Adrenal gland (tissue), 12 donors: ENCODE results near the gene FSD2. TPM values are rescaled to one million over a fixed set of nuclear protein-coding genes. Genes with fewer than 3 reads are reported as not detected.
"Not testable (repeated sequence)": the region's sequence is repeated elsewhere in the genome, so short reads cannot be mapped to it uniquely, and the experiment has no call there.

Experiments
- DNase-seq, 7 donors: peaks; one replicate each; pipeline ENCODE4 v3.0.0-alpha.2; 2019 to 2020
- H3K27ac ChIP-seq, 5 donors: fragments of 200-600 bp; sonication (generic) in 4 of 5; 1 replicate in 3 of 5; 2 replicates in 2 of 5; pipeline versions ENCODE4 v1.5.1 to v1.8.0; 2016 to 2020; ENCODE audit warnings: mild to moderate bottlenecking in 1 of 5
- H3K27me3 ChIP-seq: fragments of 200-600 bp; 2 replicates; pipeline ENCODE4 v1.8.0; 2021
- H3K36me3 ChIP-seq, 2 donors: fragments of 200-600 bp; replicated peaks in 1 of 2; 1 replicate in 1 of 2; 2 replicates in 1 of 2; pipeline versions ENCODE4 v1.5.1 to v1.8.0; 2018 to 2022
- H3K4me1 ChIP-seq, 2 donors: fragments of 200-600 bp; replicated peaks in 1 of 2; 1 replicate in 1 of 2; 2 replicates in 1 of 2; pipeline versions ENCODE4 v1.5.1 to v1.8.0; 2018 to 2021
- H3K4me3 ChIP-seq, 4 donors: fragments of 200-600 bp; sonication (generic) in 3 of 4; one replicate each; pipeline ENCODE4 v1.5.1; 2016 to 2018
- H3K9me3 ChIP-seq, 3 donors: fragments of 200-600 bp; sonication (generic) in 1 of 3; replicated peaks in 1 of 3; 1 replicate in 2 of 3; 2 replicates in 1 of 3; pipeline versions ENCODE4 v1.5.1 to v1.8.0; 2016 to 2021
- POLR2A ChIP-seq, 2 donors: fragments of 450-650 bp; IDR thresholded peaks; one replicate each; pipeline ENCODE4 v1.6.1; 2017; ENCODE audit warnings: antibody characterized with exemption in 2 of 2, mild to moderate bottlenecking in 2 of 2, moderate library complexity in 1 of 2
- WGBS, 4 donors: extraction: QIAGEN DNeasy Blood & Tissue Kit in 2 of 4; methylation state at CpG; one replicate each; pipeline versions ENCODE4 v1.1.5 to v1.1.7; 2013 to 2017; 5-methylcytosine and 5-hydroxymethylcytosine counted together
- intact Hi-C, 2 donors: fragments of 100-400 bp; cut with DNase I; formaldehyde crosslinking; loops; one replicate each; pipeline versions ENCODE4 v1.14.1 to v1.15.0; 2022 to 2023
- polyA plus RNA-seq, 3 donors: library from polyadenylated mRNA; stranded (reverse); fragments of 200-250 nt in 2 of 3; fragments of 350-450 nt in 1 of 3; fragmentation: Illumina TruSeq in 1 of 3; extraction: RNeasy Lipid Tissue Mini Kit (QIAGEN cat#74804) in 1 of 3; gene quantifications; one replicate each; pipeline ENCODE4 v1.2.3, GENCODE V29; 2013 to 2014
- total RNA-seq, 9 donors: library from RNA; depleted of rRNA in 4 of 9; stranded (reverse); fragments of >200 nt in 4 of 9; fragments of 120-200 nt in 1 of 9; fragmentation: NEBNext Ultra II Directional in 1 of 9; extraction: Animal tissue kit (Norgen Biotek cat#: 25700) in 1 of 9; gene quantifications; one replicate each; pipeline versions ENCODE4 v1.1.0 to v1.2.4, GENCODE V29; 2013 to 2023
- TF ChIP-seq, protein P1 (sequence below), 6 experiments: fragments of 450-650 bp in 4 of 6; fragments of 200-600 bp in 2 of 6; sonication (generic) in 1 of 6; IDR thresholded peaks; 1 replicate in 5 of 6; 2 replicates in 1 of 6; pipeline versions ENCODE4 v1.5.1 to v1.8.0; 2016 to 2021; ENCODE audit warnings: antibody characterized with exemption in 6 of 6, mild to moderate bottlenecking in 2 of 6, moderate library complexity in 1 of 6
- donor health status: healthy with polysubstance abuse.
- donor health status: Bipolar disorder and iron deficiency.
- donor health status: DM: yes; HTN: yes; CAD: no.
- donor health status: DM: no; HTN: no; CAD: no.
- donor health status: DM: no; HTN: no; CAD: no.
- donor health status: DM: yes; HTN: yes; CAD: no.

The FSD2 gene
- total and polyA plus RNA-seq, 12 donors: 0.03 to 0.06 TPM; not detected in 10

DNA sequence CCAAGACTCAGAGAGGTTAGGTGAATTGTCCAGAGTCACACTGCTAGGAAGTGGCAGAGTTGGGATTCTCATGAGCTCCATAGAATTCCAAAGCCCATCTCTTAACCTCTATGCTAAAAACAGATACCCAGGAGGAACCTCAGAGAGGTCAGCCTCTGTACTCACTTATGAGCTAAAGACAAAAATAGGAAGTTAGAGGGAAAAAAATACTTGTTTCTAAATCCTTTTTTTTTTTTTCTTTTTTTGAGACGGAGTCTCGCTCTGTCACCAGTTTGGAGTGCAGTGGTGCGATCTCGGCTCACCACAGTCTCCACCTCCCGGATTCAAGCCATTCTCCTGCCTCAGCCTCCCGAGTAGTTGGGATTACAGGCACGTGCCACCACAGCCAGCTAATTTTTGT lies 31.4 kb downstream of the FSD2 start:
- intact Hi-C loops: no loop called here
- Histone ChIP-seq H3K36me3 (no peaks in the 10 kb centered on the region), H3K27me3 (no peaks in the 10 kb centered on the region), H3K9me3 (no peaks in the 10 kb centered on the region), H3K27ac (no peak overlapping the region), H3K4me1 (no peaks in the 10 kb centered on the region), H3K4me3 (no peak overlapping the region)
- WGBS, 4 donors: 65 to 79% (median 75%) methylated on average over 7 of the region's 7 CpGs
- no peak for DNase-seq
- no peak for TF ChIP-seq POLR2A (IDR thresholded peaks at IDR 0.05)
- TF ChIP-seq, protein P1, sequence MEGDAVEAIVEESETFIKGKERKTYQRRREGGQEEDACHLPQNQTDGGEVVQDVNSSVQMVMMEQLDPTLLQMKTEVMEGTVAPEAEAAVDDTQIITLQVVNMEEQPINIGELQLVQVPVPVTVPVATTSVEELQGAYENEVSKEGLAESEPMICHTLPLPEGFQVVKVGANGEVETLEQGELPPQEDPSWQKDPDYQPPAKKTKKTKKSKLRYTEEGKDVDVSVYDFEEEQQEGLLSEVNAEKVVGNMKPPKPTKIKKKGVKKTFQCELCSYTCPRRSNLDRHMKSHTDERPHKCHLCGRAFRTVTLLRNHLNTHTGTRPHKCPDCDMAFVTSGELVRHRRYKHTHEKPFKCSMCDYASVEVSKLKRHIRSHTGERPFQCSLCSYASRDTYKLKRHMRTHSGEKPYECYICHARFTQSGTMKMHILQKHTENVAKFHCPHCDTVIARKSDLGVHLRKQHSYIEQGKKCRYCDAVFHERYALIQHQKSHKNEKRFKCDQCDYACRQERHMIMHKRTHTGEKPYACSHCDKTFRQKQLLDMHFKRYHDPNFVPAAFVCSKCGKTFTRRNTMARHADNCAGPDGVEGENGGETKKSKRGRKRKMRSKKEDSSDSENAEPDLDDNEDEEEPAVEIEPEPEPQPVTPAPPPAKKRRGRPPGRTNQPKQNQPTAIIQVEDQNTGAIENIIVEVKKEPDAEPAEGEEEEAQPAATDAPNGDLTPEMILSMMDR (IDR thresholded peaks at IDR 0.05): no peak

DNA sequence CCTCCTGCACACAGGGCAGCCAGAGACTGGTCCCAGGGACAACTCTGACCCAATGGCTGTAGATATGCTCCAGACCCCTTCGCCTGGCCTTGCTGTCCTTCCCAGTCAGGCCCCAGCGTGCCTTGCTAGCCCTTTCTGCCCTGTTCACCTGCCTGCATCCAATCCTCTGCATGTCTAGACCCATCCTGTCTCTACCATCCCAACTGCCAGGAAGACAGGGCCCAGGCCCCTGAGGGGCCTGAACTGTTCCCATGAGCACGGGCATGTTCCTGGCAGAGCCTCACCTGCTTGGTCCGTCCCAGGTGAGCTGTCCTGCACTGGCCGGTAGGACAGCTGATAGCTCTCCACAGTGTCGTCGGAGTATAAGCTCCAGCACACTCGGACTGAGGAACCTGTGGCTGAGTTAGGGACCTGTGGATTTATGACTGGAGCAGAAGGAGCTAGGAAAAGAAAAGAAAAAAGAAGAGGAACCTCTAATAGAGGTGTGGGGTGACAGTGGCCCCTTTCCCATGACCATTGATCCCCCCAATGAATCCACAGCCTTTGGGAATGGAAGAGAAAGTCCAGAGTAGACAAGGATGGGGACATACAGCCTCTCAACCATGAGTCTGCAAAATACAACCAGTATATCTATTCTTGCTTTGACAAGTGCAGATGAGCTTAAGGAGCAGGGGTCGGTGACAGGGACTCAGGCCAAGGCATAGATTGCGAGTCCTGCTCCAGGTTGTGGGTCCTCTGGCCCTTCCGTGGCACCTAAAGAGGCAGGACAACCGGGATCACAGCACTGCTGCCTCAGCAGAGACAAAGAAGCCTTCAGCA lies 33.9 kb downstream of the FSD2 start:
- intact Hi-C loops: no loop called here
- Histone ChIP-seq H3K4me3 (no peak overlapping the region), H3K4me1 (no peaks in the 10 kb centered on the region), H3K9me3 (no peaks in the 10 kb centered on the region), H3K27ac (no peak overlapping the region), H3K27me3 (no peaks in the 10 kb centered on the region), H3K36me3 (no peaks in the 10 kb centered on the region)
- no peak for TF ChIP-seq POLR2A (IDR thresholded peaks at IDR 0.05)
- TF ChIP-seq, protein P1 (IDR thresholded peaks at IDR 0.05): no peak
- 90 to 94% (median 92%) methylated on average over 12 of the region's 12 CpGs for WGBS, 4 donors
- no peak for DNase-seq

DNA sequence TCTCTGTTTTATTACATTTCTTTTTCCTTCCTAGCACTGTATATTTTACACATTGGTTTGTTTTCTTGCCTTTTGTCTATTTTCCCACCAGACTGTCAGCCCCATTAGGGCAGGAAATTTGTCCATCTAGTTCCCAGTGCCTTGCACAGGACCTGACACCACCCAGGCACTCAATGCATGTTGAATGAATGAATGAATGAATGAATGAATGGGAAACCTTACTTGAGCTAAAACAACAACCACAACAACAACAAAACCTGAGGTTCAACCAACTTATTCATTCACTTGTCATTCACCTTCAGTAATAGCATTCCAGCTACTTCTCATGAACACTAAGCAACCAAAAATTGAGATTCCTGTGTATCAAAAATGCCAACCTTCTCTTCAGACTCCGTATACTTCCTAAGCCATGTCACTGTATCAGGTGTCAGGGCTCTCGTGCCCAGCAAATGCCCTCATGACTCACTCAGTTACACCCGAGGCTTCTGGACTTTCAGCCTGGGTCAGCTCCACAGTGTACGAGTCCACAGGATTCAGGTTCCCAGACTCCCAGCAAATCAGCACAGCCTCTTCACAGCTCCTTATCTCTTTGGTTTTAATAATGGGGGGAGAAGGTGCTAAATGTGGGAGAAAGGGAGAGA lies 37.3 kb downstream of the FSD2 start:
- H3K36me3 ChIP-seq: no peaks in the 10 kb centered on the region

DNA sequence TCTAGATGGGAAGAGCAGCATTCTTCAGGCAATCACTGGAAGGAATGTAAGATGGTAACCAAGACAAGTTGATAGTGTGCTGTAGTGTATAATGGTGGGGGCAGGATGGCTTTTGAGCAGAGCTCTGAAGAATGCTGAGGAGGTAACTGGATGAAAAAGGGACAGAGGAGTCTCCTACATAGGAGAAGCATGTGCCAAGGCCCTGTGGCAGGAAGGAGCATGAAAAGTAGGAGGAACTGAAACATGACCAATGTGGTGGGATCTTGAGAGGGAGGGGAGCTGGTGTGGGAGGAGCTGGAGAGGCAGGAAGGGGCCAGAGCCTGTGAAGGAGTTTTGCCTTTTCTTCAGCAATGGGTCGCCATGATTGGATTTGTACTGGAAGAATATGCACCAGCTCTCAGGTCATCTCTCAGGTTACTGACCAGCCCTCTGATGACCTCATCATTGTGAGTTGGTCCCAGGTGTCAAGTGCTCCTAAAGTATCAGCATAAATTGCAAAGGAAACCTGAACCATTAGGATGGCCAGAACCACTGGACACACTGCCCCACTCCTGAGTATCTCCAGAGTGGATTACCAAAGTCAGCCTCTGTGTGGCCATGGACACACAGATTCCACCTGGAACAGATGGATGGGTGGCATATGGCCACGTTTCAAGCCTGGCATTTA lies 38.6 kb downstream of the FSD2 start:
- no peaks in the 10 kb centered on the region for H3K4me1 ChIP-seq
- 79 to 100% (median 84%) methylated on average over 2 of the region's 2 CpGs for WGBS, 4 donors
- H3K4me3 ChIP-seq: no peak overlapping the region
- H3K9me3 ChIP-seq: no peaks in the 10 kb centered on the region
- intact Hi-C loops: no loop called here
- H3K27me3 ChIP-seq: no peaks in the 10 kb centered on the region
- no peak for TF ChIP-seq POLR2A (IDR thresholded peaks at IDR 0.05)
- TF ChIP-seq, protein P1 (IDR thresholded peaks at IDR 0.05): no peak
- no peak for DNase-seq
- no peak overlapping the region for H3K27ac ChIP-seq
- H3K36me3 ChIP-seq: no peaks in the 10 kb centered on the region

More for the DNA sequence above, 37.3 kb downstream of the FSD2 start:
- no peak overlapping the region for H3K4me3 ChIP-seq
- 53 to 57% (median 55%) methylated on average over 4 of the region's 4 CpGs for WGBS, 4 donors
- no peaks in the 10 kb centered on the region for H3K27me3 ChIP-seq
- no peaks in the 10 kb centered on the region for H3K4me1 ChIP-seq
- intact Hi-C loops: no loop called here
- no peak overlapping the region for H3K27ac ChIP-seq
- peak in 2 of 7 donors; percentile 19 to 43 for DNase-seq
- TF ChIP-seq, protein P1 (IDR thresholded peaks at IDR 0.05): no peak
- TF ChIP-seq POLR2A (IDR thresholded peaks at IDR 0.05): no peak
- no peaks in the 10 kb centered on the region for H3K9me3 ChIP-seq

DNA sequence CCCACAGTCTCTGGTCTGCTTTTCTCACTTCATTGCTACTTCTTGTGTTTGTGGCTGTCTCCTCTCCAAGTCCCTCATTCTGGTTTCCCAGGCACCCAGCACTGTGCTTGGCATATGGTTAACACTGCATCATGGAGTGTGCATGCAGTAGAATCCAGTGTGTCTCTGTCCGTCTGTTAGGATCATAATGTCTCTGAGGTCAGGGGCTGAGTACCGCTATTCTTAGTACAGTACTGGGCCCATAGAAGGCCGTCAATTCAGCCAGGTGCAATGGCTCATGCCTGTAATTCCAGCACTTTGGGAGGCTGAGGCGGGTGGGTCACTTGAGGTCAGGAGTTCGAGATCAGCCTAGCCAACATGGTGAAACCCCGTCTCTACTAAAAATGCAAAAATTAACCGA lies 39.7 kb downstream of the FSD2 start:
- WGBS, 4 donors: 90 to 96% (median 91%) methylated on average over 7 of the region's 7 CpGs
- H3K4me3 ChIP-seq, H3K36me3 ChIP-seq, H3K27ac ChIP-seq, H3K9me3 ChIP-seq, H3K27me3 ChIP-seq, DNase-seq, intact Hi-C loops, H3K4me1 ChIP-seq: not testable (repeated sequence)
